ENCODE results near the gene TMEM203. TPM values are rescaled to one million over a fixed set of nuclear protein-coding genes. Genes with fewer than 3 reads are reported as not detected.

The TMEM203 gene
- total RNA-seq, 1 donor from 2014 or later: 34.1 TPM

DNA sequence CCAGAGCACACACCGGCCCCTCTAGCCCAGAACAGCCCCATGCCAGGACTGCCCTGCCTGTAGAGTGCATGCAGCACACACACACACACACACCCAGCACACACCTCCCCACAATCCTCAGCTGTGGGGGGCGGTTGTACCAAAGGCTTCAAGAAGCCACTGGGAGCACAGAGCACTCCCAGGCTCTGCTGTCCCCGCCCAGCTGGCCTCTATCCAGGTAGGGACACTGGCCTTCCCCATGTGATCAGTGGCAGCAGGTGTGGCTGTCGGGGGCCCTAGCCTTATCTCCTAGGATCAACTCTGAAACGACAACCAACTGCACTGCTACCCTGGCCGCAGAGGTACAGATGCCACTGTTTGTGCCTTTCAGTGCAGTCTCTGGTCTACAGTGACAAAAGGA, 19.1 kb downstream of the TMEM203 start:
- H3K4me3 Mint-ChIP-seq: peak overlapping the region; percentile 42
- H3K36me3 Mint-ChIP-seq (ENCODE audit: low read depth): peaks cover 71% of the 10 kb centered on the region
- no peak overlapping the region for H3K27ac Mint-ChIP-seq
- ChIA-PET POLR2A (no interaction called here), CTCF (no interaction called here)
- H3K4me1 Mint-ChIP-seq: peaks cover 36% of the 10 kb centered on the region
- intact Hi-C loops (cut with micrococcal nuclease): no loop called here
- no peak for DNase-seq
- no peaks in the 10 kb centered on the region for H3K27me3 Mint-ChIP-seq
- no peak for ATAC-seq (ENCODE audit: low read depth)
- no peaks in the 10 kb centered on the region for H3K9me3 Mint-ChIP-seq
- no peak for TF ChIP-seq CTCF (IDR thresholded peaks at IDR 0.05)

GRCh38 chr9:137185921-137186320, 19.5 kb downstream of the TMEM203 start:
- ChIA-PET POLR2A (no interaction called here), CTCF (no interaction called here)
- no peak overlapping the region for H3K4me3 Mint-ChIP-seq
- intact Hi-C loops (cut with micrococcal nuclease): no loop called here
- no peaks in the 10 kb centered on the region for H3K9me3 Mint-ChIP-seq
- TF ChIP-seq CTCF (IDR thresholded peaks at IDR 0.05): no peak
- H3K4me1 Mint-ChIP-seq: peaks cover 35% of the 10 kb centered on the region
- H3K27ac Mint-ChIP-seq: no peak overlapping the region
- ATAC-seq (ENCODE audit: low read depth): no peak
- no peak for DNase-seq
- H3K27me3 Mint-ChIP-seq: no peaks in the 10 kb centered on the region
- peaks cover 72% of the 10 kb centered on the region for H3K36me3 Mint-ChIP-seq (ENCODE audit: low read depth)

DNA sequence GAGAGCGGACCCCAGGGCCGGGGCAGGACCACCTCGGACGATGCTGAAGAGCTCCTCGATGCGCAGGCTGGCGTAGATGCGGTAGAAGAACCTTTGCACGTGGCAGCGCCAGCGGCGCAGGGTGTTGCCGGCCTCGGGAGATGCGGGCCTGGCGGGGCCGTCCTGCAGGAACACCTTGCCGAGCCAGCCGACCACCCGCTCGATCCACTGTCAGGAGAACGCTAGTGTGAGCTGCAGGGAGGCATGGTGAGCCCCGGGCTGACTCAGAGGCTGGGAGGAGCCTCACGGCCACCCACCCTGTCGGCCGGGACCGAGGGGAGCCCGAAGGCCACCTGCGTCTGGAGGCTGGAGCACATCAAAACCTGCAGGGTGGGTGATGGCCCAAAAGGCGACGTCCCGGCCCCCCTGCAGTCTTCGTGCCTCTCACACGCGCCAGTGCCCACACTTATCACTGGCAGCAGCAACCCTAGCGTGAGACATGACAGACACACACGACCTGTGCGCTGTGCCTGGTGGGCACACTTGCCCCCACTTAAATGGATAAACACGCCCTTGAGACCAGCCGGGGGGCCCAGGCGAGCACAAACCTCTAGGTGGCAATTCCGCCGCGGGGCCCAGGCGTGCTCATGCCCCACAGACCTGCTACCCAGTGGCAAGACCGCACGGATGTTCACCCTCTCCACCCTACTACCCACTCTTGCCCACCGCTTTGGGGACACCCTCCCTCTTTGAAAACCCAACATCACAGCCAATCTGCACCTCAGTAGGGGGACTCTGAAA, 20.4 kb downstream of the TMEM203 start:
- no peak for DNase-seq
- intact Hi-C loops (cut with micrococcal nuclease): no loop called here
- no peak overlapping the region for H3K4me3 Mint-ChIP-seq
- H3K27ac Mint-ChIP-seq: no peak overlapping the region
- peaks cover 30% of the 10 kb centered on the region for H3K4me1 Mint-ChIP-seq
- TF ChIP-seq CTCF (IDR thresholded peaks at IDR 0.05): no peak
- ATAC-seq (ENCODE audit: low read depth): no peak
- ChIA-PET POLR2A (no interaction called here), CTCF (no interaction called here)
- no peaks in the 10 kb centered on the region for H3K27me3 Mint-ChIP-seq
- H3K36me3 Mint-ChIP-seq (ENCODE audit: low read depth): peaks cover 71% of the 10 kb centered on the region
- no peaks in the 10 kb centered on the region for H3K9me3 Mint-ChIP-seq

DNA sequence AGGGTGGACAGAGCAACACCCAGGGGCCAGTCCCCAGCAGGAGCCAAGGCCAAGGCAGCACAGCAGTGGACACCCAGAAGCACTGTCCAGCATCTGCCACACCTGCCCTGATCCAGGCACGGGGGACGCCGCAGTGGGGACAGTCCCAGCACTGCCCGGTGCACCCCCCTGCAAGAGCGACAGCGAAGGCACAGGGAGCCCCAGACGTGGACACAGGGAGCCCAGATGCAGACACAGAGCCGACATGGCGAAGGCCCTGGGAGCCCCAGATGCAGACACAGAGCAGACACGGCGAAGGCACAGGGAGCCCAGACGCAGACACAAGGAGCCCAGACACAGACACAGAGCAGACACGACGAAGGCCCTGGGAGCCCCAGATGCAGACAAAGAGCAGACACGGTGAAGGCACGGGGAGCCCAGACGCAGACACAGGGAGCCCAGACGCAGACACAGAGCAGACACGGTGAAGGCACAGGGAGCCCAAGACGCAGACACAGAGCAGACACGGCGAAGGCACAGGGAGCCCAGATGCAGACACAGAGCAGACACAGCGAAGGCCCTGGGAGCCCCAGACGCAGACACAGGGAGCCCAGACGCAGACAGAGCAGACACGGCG, 21.4 kb downstream of the TMEM203 start:
- ATAC-seq (ENCODE audit: low read depth): no peak
- ChIA-PET POLR2A (no interaction called here), CTCF (no interaction called here)
- Mint-ChIP-seq H3K27me3 (no peaks in the 10 kb centered on the region), H3K27ac (no peak overlapping the region), H3K4me1 (peaks cover 22% of the 10 kb centered on the region), H3K9me3 (no peaks in the 10 kb centered on the region), H3K36me3 (ENCODE audit: low read depth) (peaks cover 75% of the 10 kb centered on the region), H3K4me3 (no peak overlapping the region)
- no peak for DNase-seq
- TF ChIP-seq CTCF (IDR thresholded peaks at IDR 0.05): no peak
- intact Hi-C loops (cut with micrococcal nuclease): no loop called here

DNA sequence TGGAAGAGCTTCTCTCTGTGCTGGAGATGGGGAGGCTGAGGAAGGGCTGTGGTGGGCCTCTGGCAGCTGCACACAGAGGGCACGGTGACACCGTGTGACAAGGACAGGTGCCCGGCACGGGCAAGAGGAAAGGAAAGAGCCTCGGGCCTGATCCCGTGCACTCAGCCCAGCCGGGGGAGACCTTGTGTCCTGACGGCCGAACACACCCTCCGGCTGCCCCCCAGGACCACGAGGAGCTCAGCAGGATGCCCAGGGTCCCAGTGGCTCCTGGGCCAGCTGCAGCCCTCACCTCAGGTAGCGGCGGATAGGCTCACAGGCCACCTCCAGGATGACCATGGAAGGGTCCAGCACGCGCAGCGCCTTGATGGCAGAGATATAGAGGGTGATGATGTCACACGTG, 22.6 kb downstream of the TMEM203 start:
- POLR2A ChIA-PET: no interaction called here
- H3K9me3 Mint-ChIP-seq: no peaks in the 10 kb centered on the region
- TF ChIP-seq CTCF (IDR thresholded peaks at IDR 0.05): no peak
- no peak overlapping the region for H3K27ac Mint-ChIP-seq
- no peak for ATAC-seq (ENCODE audit: low read depth)
- H3K4me1 Mint-ChIP-seq: peaks cover 17% of the 10 kb centered on the region
- H3K27me3 Mint-ChIP-seq: no peaks in the 10 kb centered on the region
- no peak overlapping the region for H3K4me3 Mint-ChIP-seq
- CTCF ChIA-PET: no interaction called here
- DNase-seq: no peak
- peaks cover 77% of the 10 kb centered on the region for H3K36me3 Mint-ChIP-seq (ENCODE audit: low read depth)
- intact Hi-C loops (cut with micrococcal nuclease): no loop called here
